Lower lobe of right lung (tissue), 2 donors: Measurements from ENCODE around the gene SLMAP. TPM values are rescaled to one million over a fixed set of nuclear protein-coding genes. Genes with fewer than 3 reads are reported as not detected.

ENCODE experiments used
- ATAC-seq, 2 donors: fragments of 200-7000 bp; cut with Tn5 transposase; one replicate each; pipeline ENCODE4 v1.9.1; 2020 to 2022; ENCODE audit warnings: mild to moderate bottlenecking in 2 of 2, moderate library complexity in 2 of 2
- DNase-seq: peaks from one replicate; pipeline ENCODE4 v3.0.0-alpha.2; 2020
- H3K27ac ChIP-seq: fragments of 200-600 bp; one replicate; pipeline ENCODE4 v1.8.0; 2022
- H3K27me3 ChIP-seq: fragments of 200-600 bp; one replicate; pipeline ENCODE4 v1.8.0; 2022; ENCODE audit warnings: low read depth
- H3K36me3 ChIP-seq: fragments of 200-600 bp; one replicate; pipeline ENCODE4 v1.8.0; 2022; ENCODE audit warnings: mild to moderate bottlenecking
- H3K4me1 ChIP-seq: fragments of 200-600 bp; one replicate; pipeline ENCODE4 v1.8.0; 2022
- H3K4me3 ChIP-seq: fragments of 200-600 bp; one replicate; pipeline ENCODE4 v1.8.0; 2022; ENCODE audit warnings: mild to moderate bottlenecking
- H3K9me3 ChIP-seq: fragments of 200-600 bp; one replicate; pipeline ENCODE4 v1.8.0; 2022
- CTCF ChIP-seq: fragments of 200-600 bp; IDR thresholded peaks from one replicate; pipeline ENCODE4 v1.8.0; 2022; ENCODE audit warnings: antibody characterized with exemption, mild to moderate bottlenecking
- intact Hi-C: fragments of 100-400 bp; cut with DNase I; formaldehyde crosslinking; loops from one replicate; pipeline ENCODE4 v1.11.0; 2022
- total RNA-seq: library from RNA; stranded (reverse); fragmentation: NEBNext Ultra II Directional; extraction: Animal tissue kit (Norgen Biotek cat#: 25700); gene quantifications from one replicate; pipeline ENCODE4 v1.2.1, GENCODE V29; 2021
- donor health status: DM: no; HTN: yes; CAD: no; lungs with severe emphysema.

The SLMAP gene
- total RNA-seq, 1 donor from 2014 or later, result 66.3 TPM

GRCh38 chr3:57717205-57717868 lies 38.8 kb upstream of the SLMAP start:
- no peaks in the 10 kb centered on the region for H3K9me3 ChIP-seq
- H3K27me3 ChIP-seq, result no peaks in the 10 kb centered on the region
- TF ChIP-seq CTCF, result no peak
- ATAC-seq (no peak), DNase-seq (no peak)
- H3K4me3 ChIP-seq, result no peak overlapping the region
- no peaks in the 10 kb centered on the region for H3K36me3 ChIP-seq
- intact Hi-C loops, result no loop called here
- no peak overlapping the region for H3K27ac ChIP-seq
- no peaks in the 10 kb centered on the region for H3K4me1 ChIP-seq

DNA sequence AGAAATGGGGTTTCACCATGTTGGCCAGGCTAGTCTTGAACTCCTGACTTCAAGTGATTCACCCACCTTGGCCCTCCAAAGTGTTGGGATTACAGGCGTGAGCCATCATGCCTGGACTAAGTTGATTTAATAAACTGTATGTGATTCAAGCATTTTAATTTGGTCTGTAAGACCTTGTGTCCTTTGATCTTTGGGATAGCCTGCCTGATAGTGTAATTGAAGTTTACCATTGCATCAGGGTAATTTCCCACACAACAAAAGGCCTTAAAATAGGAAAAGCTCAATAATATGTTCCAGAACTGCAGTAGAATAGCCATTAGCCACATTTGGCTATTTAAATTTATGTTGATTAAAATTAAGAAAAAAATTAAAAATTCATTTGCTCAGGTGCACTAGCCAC lies 38.0 kb upstream of the SLMAP start:
- Histone ChIP-seq H3K9me3 (no peaks in the 10 kb centered on the region), H3K4me3 (no peak overlapping the region), H3K27ac (no peak overlapping the region), H3K36me3 (no peaks in the 10 kb centered on the region), H3K27me3 (no peaks in the 10 kb centered on the region), H3K4me1 (no peaks in the 10 kb centered on the region)
- intact Hi-C loops, result no loop called here
- no peak for TF ChIP-seq CTCF
- ATAC-seq (no peak), DNase-seq (no peak)

GRCh38 chr3:57726397-57726796 lies 29.7 kb upstream of the SLMAP start:
- Histone ChIP-seq H3K4me1 (no peaks in the 10 kb centered on the region), H3K36me3 (no peaks in the 10 kb centered on the region), H3K27ac (no peak overlapping the region), H3K27me3 (peaks cover 5% of the 10 kb centered on the region), H3K9me3 (no peaks in the 10 kb centered on the region), H3K4me3 (no peak overlapping the region)
- DNase-seq (no peak), ATAC-seq (peak; percentile 81 to 95)
- TF ChIP-seq CTCF, result no peak
- intact Hi-C loops, result no loop called here

DNA sequence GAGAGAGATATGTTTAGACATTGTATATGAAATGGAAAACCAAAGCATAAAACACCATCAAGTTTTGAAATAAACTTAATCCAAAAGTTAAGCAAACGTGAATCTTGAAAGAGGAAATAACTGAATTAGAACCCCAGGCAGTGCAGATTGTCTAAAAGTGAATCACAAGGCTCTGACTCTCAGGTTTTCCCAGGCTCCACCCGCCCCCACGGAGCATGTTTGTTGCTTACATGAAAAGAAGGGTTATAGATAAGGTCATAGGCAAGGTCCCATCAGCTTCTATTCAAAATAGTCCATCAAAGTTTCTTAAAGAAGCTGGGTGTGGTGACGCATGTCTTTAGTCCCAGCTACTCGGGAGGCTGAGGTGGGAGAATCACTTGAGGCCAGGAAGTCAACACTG lies 29.0 kb upstream of the SLMAP start:
- H3K9me3 ChIP-seq, result no peaks in the 10 kb centered on the region
- no peak for TF ChIP-seq CTCF
- ATAC-seq (no peak), DNase-seq (no peak)
- no peaks in the 10 kb centered on the region for H3K4me1 ChIP-seq
- intact Hi-C loops, result no loop called here
- no peaks in the 10 kb centered on the region for H3K36me3 ChIP-seq
- H3K27ac ChIP-seq, result no peak overlapping the region
- no peak overlapping the region for H3K4me3 ChIP-seq
- peaks cover 5% of the 10 kb centered on the region for H3K27me3 ChIP-seq

GRCh38 chr3:57729334-57730045 lies 26.6 kb upstream of the SLMAP start:
- Histone ChIP-seq H3K36me3 (no peaks in the 10 kb centered on the region), H3K27ac (no peak overlapping the region), H3K4me3 (no peak overlapping the region), H3K9me3 (no peaks in the 10 kb centered on the region), H3K27me3 (no peaks in the 10 kb centered on the region), H3K4me1 (no peaks in the 10 kb centered on the region)
- no peak for ATAC-seq
- intact Hi-C loops, result no loop called here
- no peak for DNase-seq
- TF ChIP-seq CTCF, result no peak
